ENCODE results near the gene ZNF366.

- TF ChIP-seq CTCF (IDR thresholded peaks at IDR 0.05) (no peak), POLR2A (IDR thresholded peaks at IDR 0.05) (no peak)
Observed at GRCh38 chr5:72518001-72518683, 10.9 kb upstream of the ZNF366 start.
